GM13977 (cell line): ENCODE results near the gene SLC6A8.
"Not testable (repeated sequence)": the region's sequence is repeated elsewhere in the genome, so short reads cannot be mapped to it uniquely, and the experiment has no call there.

ENCODE experiments used
- DNase-seq: peaks from one replicate; pipeline ENCODE4 v3.0.0; 2012; ENCODE audit warnings: low spot score
- in situ Hi-C: fragments of 300-500 bp; cut with MboI; formaldehyde crosslinking; loops from one replicate; pipeline ENCODE4 v1.12.0; 2022; ENCODE audit warnings: low sequenced_read_pairs, low pct_unique_long_range_greater_than_20kb, mixed read lengths, inconsistent platforms; ENCODE audit not compliant: unreplicated experiment
- TF ChIP-seq, protein P1 (sequence below): IDR thresholded peaks from 2 replicates; pipeline ENCODE4 v1.5.1; 2012; ENCODE audit warnings: mild to moderate bottlenecking, control low read depth; ENCODE audit not compliant: insufficient read depth; ENCODE audit errors: extremely low read depth, missing control alignments

The SLC6A8 gene

DNA sequence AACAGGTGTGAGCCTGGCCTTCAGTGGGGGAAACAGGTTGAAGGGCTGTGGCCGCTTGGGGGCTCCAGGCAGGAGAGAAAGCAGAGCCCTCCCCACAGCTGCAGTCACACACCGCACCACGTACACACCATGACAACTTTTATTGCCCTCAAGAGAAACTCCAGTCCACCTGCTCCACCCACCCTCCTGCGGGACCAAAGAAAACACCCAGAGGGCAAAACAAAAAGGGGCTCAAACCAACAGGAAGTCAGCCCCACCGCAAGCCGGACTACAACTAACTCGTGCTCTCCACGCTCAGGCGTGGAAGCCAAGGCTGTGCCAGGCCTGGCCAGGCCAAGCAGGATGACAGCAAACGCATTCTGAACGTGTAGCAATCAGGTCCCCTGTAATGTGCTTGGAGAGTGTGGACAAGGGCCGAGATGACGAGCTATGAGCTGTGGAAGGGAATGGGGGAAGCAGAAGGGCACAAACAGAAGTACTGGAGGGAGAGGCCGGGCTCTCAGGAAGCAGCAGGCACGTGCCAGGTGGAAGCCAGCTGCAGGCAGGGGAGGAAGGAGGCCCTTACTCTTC is 12.7 kb downstream of the SLC6A8 start:
- in situ Hi-C loops: no loop called here
- DNase-seq: no peak
- TF ChIP-seq, protein P1, sequence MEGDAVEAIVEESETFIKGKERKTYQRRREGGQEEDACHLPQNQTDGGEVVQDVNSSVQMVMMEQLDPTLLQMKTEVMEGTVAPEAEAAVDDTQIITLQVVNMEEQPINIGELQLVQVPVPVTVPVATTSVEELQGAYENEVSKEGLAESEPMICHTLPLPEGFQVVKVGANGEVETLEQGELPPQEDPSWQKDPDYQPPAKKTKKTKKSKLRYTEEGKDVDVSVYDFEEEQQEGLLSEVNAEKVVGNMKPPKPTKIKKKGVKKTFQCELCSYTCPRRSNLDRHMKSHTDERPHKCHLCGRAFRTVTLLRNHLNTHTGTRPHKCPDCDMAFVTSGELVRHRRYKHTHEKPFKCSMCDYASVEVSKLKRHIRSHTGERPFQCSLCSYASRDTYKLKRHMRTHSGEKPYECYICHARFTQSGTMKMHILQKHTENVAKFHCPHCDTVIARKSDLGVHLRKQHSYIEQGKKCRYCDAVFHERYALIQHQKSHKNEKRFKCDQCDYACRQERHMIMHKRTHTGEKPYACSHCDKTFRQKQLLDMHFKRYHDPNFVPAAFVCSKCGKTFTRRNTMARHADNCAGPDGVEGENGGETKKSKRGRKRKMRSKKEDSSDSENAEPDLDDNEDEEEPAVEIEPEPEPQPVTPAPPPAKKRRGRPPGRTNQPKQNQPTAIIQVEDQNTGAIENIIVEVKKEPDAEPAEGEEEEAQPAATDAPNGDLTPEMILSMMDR: no peak

DNA sequence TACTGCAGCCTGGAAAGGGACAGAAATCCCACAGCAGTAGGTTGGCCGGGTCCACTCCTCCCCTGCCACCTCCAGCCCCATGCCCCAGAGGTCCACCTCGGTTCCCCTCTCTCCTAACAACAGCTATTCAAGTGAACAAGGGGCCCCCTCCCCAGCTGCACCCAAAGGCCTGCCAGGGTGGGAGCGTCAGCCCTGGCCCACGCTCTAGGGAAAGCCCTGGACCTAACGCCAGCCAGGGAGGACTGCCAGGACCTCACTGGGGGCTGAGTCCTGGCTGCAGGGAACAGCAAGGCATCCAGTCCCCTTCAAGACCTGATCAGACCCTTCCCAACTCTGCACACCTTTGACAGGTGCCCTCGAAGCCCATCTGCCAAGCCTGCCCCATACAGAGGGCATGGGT is 13.2 kb downstream of the SLC6A8 start:
- TF ChIP-seq, protein P1: no peak
- DNase-seq: no peak
- in situ Hi-C loops: no loop called here

DNA sequence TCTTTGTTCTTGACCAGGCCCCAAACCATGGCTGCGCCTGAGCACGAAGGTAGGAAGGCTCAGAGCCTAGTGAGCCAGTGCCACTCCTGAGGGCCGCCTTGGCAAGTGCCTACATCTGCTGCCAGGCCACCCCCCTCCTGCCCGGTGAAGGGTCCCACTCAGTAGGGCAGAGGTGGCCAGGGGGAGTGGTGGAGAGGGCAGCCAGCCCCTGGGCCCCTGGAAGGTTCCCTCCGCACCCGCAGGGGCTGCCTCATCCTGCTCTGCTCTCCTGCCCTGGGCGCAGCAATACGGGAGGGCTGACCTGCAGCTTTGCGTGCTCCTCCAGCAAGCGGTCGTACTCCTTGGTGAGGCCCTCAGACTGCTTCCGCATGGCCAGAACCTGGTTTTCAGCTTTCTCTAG is 14.0 kb downstream of the SLC6A8 start:
- TF ChIP-seq, protein P1: no peak
- in situ Hi-C loops: no loop called here

DNA sequence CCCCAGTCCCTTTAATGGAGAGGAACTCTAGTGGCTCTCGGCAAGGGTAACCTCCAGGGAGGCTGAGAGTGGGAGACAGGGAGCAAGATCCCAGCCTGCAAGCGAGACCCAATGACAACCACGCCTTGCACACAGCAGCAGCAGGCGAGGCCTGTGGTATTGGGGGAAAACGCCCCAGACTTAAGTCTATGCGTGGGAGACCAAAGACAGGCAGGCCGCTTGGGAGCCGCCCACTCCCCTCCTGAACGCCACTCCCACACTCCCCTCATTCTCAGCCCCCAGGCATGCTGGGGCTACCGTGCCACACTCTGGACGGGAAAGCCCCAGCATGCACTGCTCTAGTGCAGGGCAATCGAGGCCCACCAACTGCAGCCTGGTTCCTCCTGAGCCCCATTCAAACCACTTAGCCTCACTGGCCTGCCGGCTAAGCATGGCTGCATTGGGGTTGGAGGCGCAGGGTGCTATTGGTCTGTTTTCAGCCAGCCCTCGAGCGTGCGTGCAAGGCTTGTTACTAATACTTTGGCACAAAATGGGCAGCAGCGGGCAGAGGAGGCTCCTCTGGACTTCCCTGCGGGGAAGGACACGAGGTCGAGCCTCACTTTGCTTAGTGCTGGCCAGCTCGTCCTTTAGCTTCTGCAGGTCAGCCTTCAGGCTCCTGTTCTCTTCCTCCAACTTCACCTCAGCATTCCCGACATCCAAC is 14.8 kb downstream of the SLC6A8 start:
- in situ Hi-C loops: no loop called here

More for the DNA sequence above, 14.0 kb downstream of the SLC6A8 start:
- no peak for DNase-seq

DNA sequence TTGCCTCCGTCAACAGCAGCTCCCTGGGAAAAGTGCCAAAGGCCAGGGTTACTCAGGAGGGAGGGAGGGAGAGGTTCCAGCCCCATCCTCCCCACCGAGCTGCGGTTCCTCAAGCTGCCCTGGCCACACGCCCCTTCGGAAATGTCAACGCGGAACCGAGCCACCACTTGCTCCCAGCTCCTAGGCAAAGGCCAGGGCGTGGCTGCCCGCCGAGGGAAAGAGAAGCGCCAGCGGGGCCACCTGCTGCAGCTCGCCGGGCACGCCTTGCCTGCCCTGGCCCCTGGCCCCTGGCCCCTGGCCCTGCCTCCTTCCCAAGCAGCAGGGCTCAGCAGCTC is 15.3 kb downstream of the SLC6A8 start:
- TF ChIP-seq, protein P1: no peak

More for the DNA sequence above, 14.8 kb downstream of the SLC6A8 start:
- TF ChIP-seq, protein P1: no peak
- no peak for DNase-seq

DNA sequence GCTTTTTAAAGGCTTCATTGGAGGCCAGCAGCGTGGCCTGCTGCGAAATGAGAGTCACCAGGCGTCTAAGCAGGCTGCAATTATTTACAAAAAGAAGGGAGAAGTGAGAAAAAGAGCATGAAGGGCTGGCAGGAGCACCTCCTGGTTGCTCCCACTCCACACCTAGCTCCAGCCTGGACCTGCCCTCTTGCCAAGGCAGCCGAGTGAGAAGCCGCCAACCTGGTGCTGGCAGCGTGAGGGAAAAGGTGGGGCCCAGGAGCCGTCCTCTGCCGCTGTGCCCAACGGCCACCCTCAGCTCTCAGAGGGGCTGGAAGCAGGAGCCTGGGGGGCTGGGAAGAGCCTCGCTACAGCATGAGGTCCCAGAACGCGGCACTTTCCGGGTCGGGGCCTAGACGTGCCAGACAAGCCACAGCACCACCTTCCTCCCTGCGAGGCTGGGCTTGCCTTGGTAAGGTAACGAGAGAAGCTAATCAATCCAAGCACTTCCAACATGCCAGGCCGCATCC is 16.3 kb downstream of the SLC6A8 start:
- in situ Hi-C loops: no loop called here
- DNase-seq: no peak
- TF ChIP-seq, protein P1: no peak

More for the DNA sequence above, 15.3 kb downstream of the SLC6A8 start:
- in situ Hi-C loops: no loop called here
- DNase-seq: no peak

DNA sequence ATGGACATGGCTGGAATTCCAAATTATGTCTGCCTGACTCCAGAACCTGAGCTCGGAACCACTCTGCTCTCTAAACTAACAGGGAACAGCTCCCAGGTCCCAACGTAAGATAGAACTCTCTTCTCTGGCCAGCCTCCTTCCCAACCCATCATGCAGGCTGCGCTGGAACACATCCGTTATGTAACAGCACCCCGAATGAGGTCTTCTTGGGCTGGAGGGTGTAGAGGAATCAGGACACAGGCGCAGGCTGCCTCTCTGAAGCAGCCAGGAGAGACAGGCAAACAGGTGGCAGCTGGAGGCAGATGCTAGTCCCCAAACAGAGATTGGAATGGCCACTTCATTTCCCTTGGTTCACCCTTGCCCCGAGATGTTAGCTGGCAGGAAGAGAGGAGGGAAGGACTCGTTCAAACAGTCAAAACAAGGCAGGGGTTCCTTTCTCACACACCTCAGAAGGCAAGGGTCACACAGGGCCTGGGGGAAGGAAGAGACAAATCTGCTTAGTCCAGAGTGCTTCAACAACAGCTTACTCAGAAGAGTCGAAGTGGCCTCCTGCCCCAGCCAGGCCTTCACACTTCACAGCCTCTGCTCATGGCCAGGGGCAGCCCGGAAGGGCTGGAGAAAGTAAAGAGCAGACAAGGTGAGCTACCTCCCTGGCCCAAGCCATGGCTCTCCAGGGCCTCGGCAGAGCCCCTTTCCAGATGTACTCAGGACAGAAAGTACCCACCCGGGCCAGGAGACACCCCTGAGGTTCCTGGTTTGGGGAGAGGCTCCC is 17.1 kb downstream of the SLC6A8 start:
- in situ Hi-C loops, DNase-seq: not testable (repeated sequence)

DNA sequence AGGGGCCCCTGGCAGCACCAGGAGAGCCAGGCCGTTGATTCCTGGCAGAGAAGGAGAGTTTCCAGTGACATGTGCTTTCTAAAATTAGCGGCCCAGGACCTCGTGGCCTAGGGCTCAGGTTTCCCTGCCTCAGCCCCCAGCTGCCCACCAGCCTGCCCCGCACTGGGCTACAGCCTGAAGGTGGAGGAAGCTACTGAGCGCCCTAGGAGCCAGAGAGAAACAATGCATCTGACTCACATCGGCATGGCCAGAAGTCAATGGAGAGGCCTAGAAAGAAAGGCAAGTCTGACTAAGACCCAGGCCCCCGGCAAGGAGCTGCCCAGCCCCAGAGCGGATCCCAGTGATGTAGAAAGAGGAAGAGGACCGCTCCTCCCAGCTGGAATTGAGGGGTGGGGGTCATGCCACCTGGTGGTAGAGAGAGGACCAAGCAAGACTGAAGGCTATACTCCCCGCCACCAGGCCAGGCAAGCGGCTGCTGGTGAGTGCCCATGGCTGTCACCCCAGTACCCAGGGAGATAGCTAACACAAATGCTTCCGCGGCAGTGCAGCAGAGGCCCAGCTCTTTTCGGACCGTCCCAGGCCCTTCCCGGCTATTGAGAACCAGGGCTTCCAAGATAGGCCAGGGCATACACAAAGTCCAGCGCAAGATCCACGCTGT is 17.8 kb downstream of the SLC6A8 start:
- in situ Hi-C loops, DNase-seq: not testable (repeated sequence)
